B cell (primary cell): Measurements from ENCODE around the gene CPEB3.

Experiments
- CTCF ChIP-seq: fragments of 200-600 bp; IDR thresholded peaks from one replicate; pipeline ENCODE4 v1.8.0; 2022; ENCODE audit warnings: antibody characterized with exemption, mild to moderate bottlenecking
- EZH2 ChIP-seq: IDR thresholded peaks from 2 replicates; pipeline ENCODE4 v1.6.1; 2012; ENCODE audit warnings: borderline replicate concordance, low read depth, mild to moderate bottlenecking, moderate library complexity, low read length; ENCODE audit not compliant: insufficient read depth, poor library complexity, severe bottlenecking

GRCh38 chr10:92303096-92303495 lies 12.2 kb upstream of the CPEB3 start:
- no peak for TF ChIP-seq CTCF
- TF ChIP-seq EZH2 = no peak
